ENCODE results near the gene RRP36. TPM values are rescaled to one million over a fixed set of nuclear protein-coding genes. Genes with fewer than 3 reads are reported as not detected.

Gene RRP36
- polyA plus RNA-seq, 3 donors: 26.6 to 52.5 (median 43.3) TPM

- no peak overlapping the region for H3K4me2 ChIP-seq (replicated peaks; ENCODE audit: extremely low read depth, low read length, poor library complexity, severe bottlenecking)
Observed at GRCh38 chr6:43077981-43078511, 56.6 kb downstream of the RRP36 start.

DNA sequence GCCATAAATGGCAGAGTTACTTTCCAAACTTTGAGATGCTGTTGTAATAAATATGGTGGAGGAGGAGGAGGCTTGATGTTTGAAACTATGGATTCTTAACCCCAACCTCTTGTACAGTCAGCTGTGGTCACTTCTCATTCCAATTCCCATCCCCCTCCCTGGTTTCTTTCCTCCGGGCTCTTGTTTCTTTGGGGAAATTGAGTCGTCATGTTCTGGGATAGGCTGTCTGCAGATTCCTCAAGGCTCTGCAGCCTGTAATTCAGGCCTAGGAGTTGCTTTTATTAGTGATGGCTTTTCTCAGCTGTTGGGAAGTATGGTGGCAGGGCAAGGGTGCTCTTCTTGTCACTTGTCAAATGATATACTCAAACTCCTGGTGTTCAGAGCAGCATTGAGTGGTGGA, 57.3 kb downstream of the RRP36 start:
- Histone ChIP-seq H3K4me3 (replicated peaks in 1 of 3; ENCODE audit: low read depth in 2 of 3, low read length in 3 of 3) (no peak overlapping the region), H3K79me2 (ENCODE audit: insufficient read depth, low read length) (no peaks in the 10 kb centered on the region), H3K27ac (ENCODE audit: low read depth in 1 of 2, low read length in 2 of 2) (no peak overlapping the region), H2AFZ (ENCODE audit: insufficient read depth, low read depth, low read length, poor library complexity, severe bottlenecking) (no peak overlapping the region), H3K27me3 (ENCODE audit: control insufficient read depth in 2 of 2, insufficient read depth in 2 of 2, low read length in 2 of 2) (peaks cover 2 to 18% of the 10 kb centered on the region in 2 donors), H3K9ac (ENCODE audit: insufficient read depth, low read length, poor library complexity, severe bottlenecking) (no peak overlapping the region), H3K4me2 (replicated peaks; ENCODE audit: extremely low read depth, low read length, poor library complexity, severe bottlenecking) (no peak overlapping the region), H3K36me3 (replicated peaks in 1 of 2; ENCODE audit: control insufficient read depth in 1 of 2, insufficient read depth in 2 of 2, low read length in 2 of 2) (no peaks in the 10 kb centered on the region), H4K20me1 (ENCODE audit: insufficient read depth, low read length) (no peaks in the 10 kb centered on the region), H3K4me1 (ENCODE audit: control insufficient read depth in 1 of 2, insufficient read depth in 2 of 2, low read length in 2 of 2) (peaks cover 13 to 17% of the 10 kb centered on the region in 2 donors), H3K9me3 (replicated peaks in 1 of 2; ENCODE audit: control insufficient read depth in 1 of 2, insufficient read depth in 1 of 2, low read length in 2 of 2) (no peaks in the 10 kb centered on the region)
- H3K4me1 Mint-ChIP-seq: peaks cover 15% of the 10 kb centered on the region
- intact Hi-C loops (cut with micrococcal nuclease): no loop called here
- no peak for TF ChIP-seq CTCF (IDR thresholded peaks at IDR 0.05)
- no peak overlapping the region for H3K4me3 Mint-ChIP-seq
- peaks cover 24 to 32% (median 31%) of the 10 kb centered on the region in 3 donors for H3K27me3 Mint-ChIP-seq (ENCODE audit: low read depth in 3 of 3)
- DNase-seq: no peak
- WGBS (ENCODE audit: insufficient coverage): no CpG with 5 or more reads among the region's 2 CpGs
- H3K36me3 Mint-ChIP-seq: peaks cover 0 to 2% of the 10 kb centered on the region in 2 donors
- H3K9me3 Mint-ChIP-seq: peaks cover 0 to 3% (median 0%) of the 10 kb centered on the region in 7 donors
- H3K27ac Mint-ChIP-seq: peak overlapping the region in 1 of 7 donors; percentile 80

More at GRCh38 chr6:43077981-43078511, 56.6 kb downstream of the RRP36 start:
- H3K27ac Mint-ChIP-seq: no peak overlapping the region
- peaks cover 4 to 5% of the 10 kb centered on the region in 2 donors for H3K36me3 Mint-ChIP-seq
- Histone ChIP-seq H3K4me1 (ENCODE audit: control insufficient read depth in 1 of 2, insufficient read depth in 2 of 2, low read length in 2 of 2) (peaks cover 13 to 17% of the 10 kb centered on the region in 2 donors), H3K27me3 (ENCODE audit: control insufficient read depth in 2 of 2, insufficient read depth in 2 of 2, low read length in 2 of 2) (peaks cover 2 to 18% of the 10 kb centered on the region in 2 donors), H3K27ac (ENCODE audit: low read depth in 1 of 2, low read length in 2 of 2) (no peak overlapping the region), H3K4me3 (replicated peaks in 1 of 3; ENCODE audit: low read depth in 2 of 3, low read length in 3 of 3) (no peak overlapping the region), H4K20me1 (ENCODE audit: insufficient read depth, low read length) (no peaks in the 10 kb centered on the region), H3K79me2 (ENCODE audit: insufficient read depth, low read length) (no peaks in the 10 kb centered on the region), H3K9me3 (replicated peaks in 1 of 2; ENCODE audit: control insufficient read depth in 1 of 2, insufficient read depth in 1 of 2, low read length in 2 of 2) (no peaks in the 10 kb centered on the region), H3K9ac (ENCODE audit: insufficient read depth, low read length, poor library complexity, severe bottlenecking) (no peak overlapping the region), H3K36me3 (replicated peaks in 1 of 2; ENCODE audit: control insufficient read depth in 1 of 2, insufficient read depth in 2 of 2, low read length in 2 of 2) (no peaks in the 10 kb centered on the region), H2AFZ (ENCODE audit: insufficient read depth, low read depth, low read length, poor library complexity, severe bottlenecking) (no peak overlapping the region)
- peak overlapping the region in 1 of 2 donors; percentile 91 for H3K4me3 Mint-ChIP-seq
- intact Hi-C loops (cut with micrococcal nuclease): no loop called here
- peaks cover 0 to 3% (median 0%) of the 10 kb centered on the region in 7 donors for H3K9me3 Mint-ChIP-seq
- no peak for DNase-seq
- peaks cover 15% of the 10 kb centered on the region for H3K4me1 Mint-ChIP-seq
- TF ChIP-seq CTCF (IDR thresholded peaks at IDR 0.05): no peak
- peaks cover 24 to 32% (median 32%) of the 10 kb centered on the region in 3 donors for H3K27me3 Mint-ChIP-seq (ENCODE audit: low read depth in 3 of 3)
- 97% methylated on average over 6 of the region's 6 CpGs for WGBS (ENCODE audit: insufficient coverage)

Other genes with a start within 250 kb of the RRP36 start
- 10 to 100 TPM in 1 of 3 donors, 1 to 10 TPM in 2; 1.6 to 14.6 (median 2.2) TPM for gene BICRAL, start 239.6 kb upstream of the RRP36 start, polyA plus RNA-seq
- 10 to 100 TPM in 2 of 3 donors, 1 to 10 TPM in 1; 7.6 to 35.5 (median 29.7) TPM for gene RPL7L1, start 142.0 kb upstream of the RRP36 start, polyA plus RNA-seq
- gene PTCRA, start 105.6 kb upstream of the RRP36 start, polyA plus RNA-seq: under 1 TPM; 0.27 to 0.83 (median 0.55) TPM
- 100 to 1,000 TPM; 237 to 295 (median 262) TPM for gene CNPY3, start 92.1 kb upstream of the RRP36 start, polyA plus RNA-seq
- gene GNMT, start 60.9 kb upstream of the RRP36 start, polyA plus RNA-seq: 1 to 10 TPM in 1 of 3 donors, under 1 TPM in 2; 0.17 to 7.8 (median 0.31) TPM
- gene PEX6, start 42.4 kb upstream of the RRP36 start, polyA plus RNA-seq: 10 to 100 TPM; 10.6 to 16.2 (median 15.5) TPM
- gene PPP2R5D, start 37.1 kb upstream of the RRP36 start, polyA plus RNA-seq: 10 to 100 TPM; 10.3 to 24.9 (median 14.9) TPM
- 10 to 100 TPM; 31.0 to 59.6 (median 58.8) TPM for gene MEA1, start 7.7 kb upstream of the RRP36 start, polyA plus RNA-seq
- gene KLHDC3, start 7.4 kb upstream of the RRP36 start, polyA plus RNA-seq: 100 to 1,000 TPM in 2 of 3 donors, 10 to 100 TPM in 1; 51.9 to 141 (median 106) TPM
- gene CUL7, start 32.2 kb downstream of the RRP36 start, polyA plus RNA-seq: 10 to 100 TPM in 1 of 3 donors, 1 to 10 TPM in 2; 1.2 to 11.6 (median 2.4) TPM
- 10 to 100 TPM; 23.9 to 26.9 (median 26.3) TPM for gene MRPL2, start 37.8 kb downstream of the RRP36 start, polyA plus RNA-seq
- gene KLC4, start 38.0 kb downstream of the RRP36 start, polyA plus RNA-seq: 10 to 100 TPM in 1 of 3 donors, 1 to 10 TPM in 2; 6.0 to 16.2 (median 6.1) TPM
- gene PTK7, start 54.7 kb downstream of the RRP36 start, polyA plus RNA-seq: under 1 TPM in 1 of 3 donors, not detected in 2; 0.19 TPM
- gene SRF, start 149.6 kb downstream of the RRP36 start, polyA plus RNA-seq: 10 to 100 TPM in 1 of 3 donors, 1 to 10 TPM in 2; 3.6 to 26.9 (median 3.8) TPM
- gene CUL9, start 160.6 kb downstream of the RRP36 start, polyA plus RNA-seq: 10 to 100 TPM in 1 of 3 donors, 1 to 10 TPM in 2; 2.9 to 68.8 (median 3.8) TPM
- 10 to 100 TPM; 31.9 to 55.4 (median 42.7) TPM for gene DNPH1, start 207.9 kb downstream of the RRP36 start, polyA plus RNA-seq
- not detected for gene TTBK1, start 221.9 kb downstream of the RRP36 start, polyA plus RNA-seq